GM21390 (cell line): ENCODE data around the gene BRI3.

Source experiments
- ATAC-seq: cut with Tn5 transposase; IDR thresholded peaks from one replicate; pipeline ENCODE4 v1.9.1; 2021; ENCODE audit not compliant: unreplicated experiment

The BRI3 gene

GRCh38 chr7:98286701-98287485, 5.4 kb downstream of the BRI3 start:
- no peak for ATAC-seq

DNA sequence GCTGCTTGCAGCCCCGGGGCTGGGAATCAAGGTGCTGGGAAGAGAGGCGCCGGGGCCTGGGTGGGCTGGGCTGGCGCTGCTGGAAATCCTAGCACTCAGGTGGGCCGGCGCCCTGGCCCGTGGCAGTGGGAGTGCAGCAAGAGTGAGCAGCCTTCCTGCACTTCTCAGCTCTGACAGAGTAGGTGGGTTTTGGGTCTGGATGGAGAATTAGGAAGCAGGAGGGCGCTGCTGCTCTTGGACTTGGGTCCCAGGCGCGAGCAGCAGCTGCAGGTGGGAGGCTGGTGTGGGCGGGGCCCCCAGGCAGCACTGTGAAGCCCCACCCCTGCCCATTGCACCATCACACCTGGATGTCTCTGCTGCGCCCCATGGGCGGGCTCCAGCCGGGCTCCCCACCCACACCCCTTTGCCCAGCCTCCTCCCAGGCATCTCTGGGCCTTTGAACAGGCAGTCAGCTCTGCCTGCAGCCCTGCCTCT, 6.0 kb downstream of the BRI3 start:
- ATAC-seq = no peak

DNA sequence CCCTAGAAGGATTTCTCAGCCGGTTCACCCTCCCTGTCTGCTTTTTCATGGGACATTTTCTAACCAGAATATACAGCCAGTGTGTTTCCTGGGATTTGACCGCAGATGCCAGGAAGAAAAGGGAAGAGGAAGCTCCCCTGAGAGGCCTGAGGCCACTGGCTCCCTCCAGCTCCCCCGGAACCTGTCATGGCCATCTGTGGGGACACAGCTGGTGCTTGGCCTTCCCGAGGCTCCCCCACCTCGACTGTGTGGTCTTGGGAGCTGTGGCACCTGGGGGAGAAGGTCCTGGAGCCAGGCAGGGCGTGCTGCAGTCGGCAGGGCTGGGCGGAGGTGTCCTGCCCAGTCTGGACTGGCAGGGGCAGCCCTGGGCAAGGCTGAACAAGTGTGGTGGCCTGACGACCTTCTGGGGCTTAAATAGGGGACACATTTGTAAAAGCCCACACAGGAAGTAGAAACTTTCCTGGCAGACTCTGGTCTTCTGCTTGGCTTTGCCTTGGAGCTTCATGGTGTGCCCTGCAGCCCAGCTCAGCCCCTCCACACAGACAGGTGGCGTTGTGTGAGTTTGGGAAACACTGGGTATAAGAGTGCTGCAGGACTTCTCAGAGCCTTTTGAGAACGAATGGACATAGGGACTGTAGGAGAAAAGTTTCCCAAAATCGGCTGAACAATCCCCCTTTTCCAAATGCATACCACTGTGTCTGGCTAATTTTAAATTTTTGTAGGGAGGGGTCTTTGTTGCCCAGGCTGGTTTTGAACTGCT, 6.8 kb downstream of the BRI3 start:
- no peak for ATAC-seq

DNA sequence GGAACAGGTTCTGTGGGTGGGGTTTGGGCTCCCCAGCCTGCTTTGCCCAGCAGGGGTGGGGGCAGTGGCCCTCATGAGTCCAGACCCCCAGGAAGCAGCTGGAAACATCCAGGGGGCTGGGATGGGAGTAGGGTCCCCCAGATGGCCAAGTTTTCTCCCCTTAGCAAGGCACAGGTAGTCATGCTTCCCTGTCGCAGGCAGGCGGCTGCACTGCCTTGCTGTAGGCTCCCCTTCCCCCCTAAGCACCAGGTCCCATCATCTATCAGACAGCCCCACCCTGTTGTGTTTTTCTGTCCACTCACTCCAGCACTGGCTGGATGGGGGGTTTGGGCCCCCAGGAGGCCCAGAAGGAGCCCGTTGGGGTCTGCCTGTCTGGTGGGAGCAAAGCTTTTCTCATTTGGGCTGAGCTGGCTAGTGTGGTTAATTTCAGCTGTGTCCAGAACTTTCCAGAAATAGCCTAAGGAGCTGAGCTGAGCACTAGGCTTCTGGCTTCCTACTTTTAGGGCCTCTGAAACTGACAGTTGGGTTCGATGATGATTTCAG, 7.9 kb downstream of the BRI3 start:
- ATAC-seq = no peak

- no peak for ATAC-seq
These were observed 10.2 kb downstream of the BRI3 start for GRCh38 chr7:98291717-98292116.

- no peak for ATAC-seq
These were observed 11.8 kb downstream of the BRI3 start for GRCh38 chr7:98293265-98293664.

DNA sequence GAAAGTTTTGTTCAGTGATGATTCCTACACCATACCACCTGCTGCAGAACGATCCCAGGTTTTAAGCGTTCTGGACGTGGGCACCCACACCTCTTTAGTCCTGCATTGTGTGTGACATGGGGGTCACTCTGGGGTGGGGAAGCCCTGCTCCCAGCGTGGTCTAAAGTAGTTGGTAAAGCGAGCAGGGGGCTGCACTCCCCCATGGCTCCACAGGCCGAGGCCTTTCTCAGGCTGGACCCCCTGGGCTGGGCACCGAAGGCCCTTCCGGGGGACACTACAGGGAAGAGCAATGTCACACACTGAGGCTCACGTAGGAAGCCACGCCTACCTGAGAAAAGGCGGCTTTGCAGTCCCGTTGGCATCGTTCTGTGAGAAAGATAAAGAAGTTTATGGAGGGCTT, 12.3 kb downstream of the BRI3 start:
- no peak for ATAC-seq

GRCh38 chr7:98294326-98294725, 12.8 kb downstream of the BRI3 start:
- ATAC-seq = no peak

- no peak for ATAC-seq
These were observed 13.4 kb downstream of the BRI3 start for GRCh38 chr7:98294798-98295382.

GRCh38 chr7:98295467-98296192, 14.1 kb downstream of the BRI3 start:
- no peak for ATAC-seq

DNA sequence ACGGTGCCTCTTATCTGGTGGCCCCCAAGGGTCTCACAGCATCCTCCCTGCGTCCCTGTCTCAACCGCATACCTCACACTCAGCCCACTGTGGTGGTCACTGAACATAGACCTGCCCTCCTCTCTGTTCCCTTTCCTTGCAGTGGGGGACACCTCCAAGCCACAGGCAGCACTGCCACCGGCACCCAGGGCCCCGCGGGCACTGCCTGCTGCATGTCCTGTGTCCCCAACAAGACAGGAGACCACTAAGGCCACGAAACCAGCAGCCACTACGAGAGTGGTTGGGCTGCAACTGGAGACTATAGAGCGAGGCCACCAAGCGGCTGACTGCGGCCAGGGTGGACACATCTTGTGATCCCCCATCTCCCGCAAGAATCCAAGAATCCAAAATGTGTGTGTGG, 15.3 kb downstream of the BRI3 start:
- no peak for ATAC-seq

DNA sequence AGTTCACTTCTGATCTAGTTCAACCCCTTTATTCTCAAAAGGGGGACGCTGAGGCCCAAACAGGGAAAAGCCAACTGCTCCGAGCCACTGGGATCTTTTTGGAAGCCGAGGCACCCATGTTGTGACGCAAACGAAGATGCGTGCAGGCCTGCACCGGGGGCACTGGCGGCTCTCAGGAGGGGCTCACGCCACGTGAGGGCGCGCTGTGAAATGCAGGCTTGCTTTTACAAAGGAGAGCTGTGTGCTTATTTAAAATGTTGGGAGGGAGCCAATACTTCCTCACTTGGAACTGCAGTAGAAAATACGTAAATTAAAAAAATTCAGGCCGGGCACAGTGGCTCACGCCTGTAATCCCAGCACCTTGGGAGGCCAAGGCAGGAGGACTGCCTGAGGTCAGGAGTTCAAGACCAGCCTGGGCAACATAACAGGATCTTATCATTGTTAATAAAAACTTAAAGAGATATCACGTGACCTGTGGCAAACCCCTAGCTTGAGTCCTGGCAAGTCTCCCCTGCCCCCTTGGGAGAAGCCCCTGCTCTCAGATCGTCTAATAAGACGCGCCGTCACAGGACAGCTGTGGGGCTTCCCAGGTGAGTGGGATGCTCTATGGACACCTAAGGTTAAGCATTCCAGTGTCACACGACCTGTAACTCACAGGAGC, 16.3 kb downstream of the BRI3 start:
- ATAC-seq = no peak

DNA sequence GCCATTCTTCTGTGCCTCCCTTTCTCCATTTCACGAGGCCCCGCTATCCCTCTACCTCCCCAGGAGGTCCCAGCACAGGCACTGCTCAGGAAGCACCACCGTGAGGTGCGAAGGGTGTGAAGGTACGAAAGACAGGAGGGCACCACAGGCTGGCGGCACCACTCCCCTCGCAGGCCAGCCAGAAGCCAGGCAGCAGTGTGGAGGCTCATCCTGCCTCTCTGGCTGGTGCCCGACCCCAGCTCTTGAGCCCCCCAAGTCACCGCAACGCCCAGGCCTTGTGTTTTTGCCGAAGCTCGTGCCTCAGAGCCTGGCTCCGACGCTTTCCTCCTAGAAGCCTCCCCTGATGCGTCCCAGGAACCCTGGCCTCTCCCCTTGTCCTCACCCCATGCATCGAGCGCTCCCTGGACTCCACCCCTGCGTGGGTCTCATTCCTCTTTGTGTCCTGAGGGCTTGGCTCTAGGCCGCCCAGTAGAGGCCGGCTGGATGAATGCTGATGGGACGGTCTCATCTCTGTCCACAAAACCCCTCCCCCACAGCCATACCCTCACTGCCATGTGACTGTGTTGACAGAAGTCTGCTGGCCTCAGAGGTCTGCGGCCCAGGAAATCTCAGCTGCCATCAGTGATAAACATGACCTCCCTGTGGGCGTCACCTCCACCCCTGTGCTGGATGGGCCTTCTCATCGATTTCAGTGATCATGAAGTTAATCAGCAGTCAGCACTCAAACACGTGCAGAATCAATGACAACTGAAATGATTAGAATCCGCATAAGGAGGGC, 19.3 kb downstream of the BRI3 start:
- ATAC-seq = no peak

DNA sequence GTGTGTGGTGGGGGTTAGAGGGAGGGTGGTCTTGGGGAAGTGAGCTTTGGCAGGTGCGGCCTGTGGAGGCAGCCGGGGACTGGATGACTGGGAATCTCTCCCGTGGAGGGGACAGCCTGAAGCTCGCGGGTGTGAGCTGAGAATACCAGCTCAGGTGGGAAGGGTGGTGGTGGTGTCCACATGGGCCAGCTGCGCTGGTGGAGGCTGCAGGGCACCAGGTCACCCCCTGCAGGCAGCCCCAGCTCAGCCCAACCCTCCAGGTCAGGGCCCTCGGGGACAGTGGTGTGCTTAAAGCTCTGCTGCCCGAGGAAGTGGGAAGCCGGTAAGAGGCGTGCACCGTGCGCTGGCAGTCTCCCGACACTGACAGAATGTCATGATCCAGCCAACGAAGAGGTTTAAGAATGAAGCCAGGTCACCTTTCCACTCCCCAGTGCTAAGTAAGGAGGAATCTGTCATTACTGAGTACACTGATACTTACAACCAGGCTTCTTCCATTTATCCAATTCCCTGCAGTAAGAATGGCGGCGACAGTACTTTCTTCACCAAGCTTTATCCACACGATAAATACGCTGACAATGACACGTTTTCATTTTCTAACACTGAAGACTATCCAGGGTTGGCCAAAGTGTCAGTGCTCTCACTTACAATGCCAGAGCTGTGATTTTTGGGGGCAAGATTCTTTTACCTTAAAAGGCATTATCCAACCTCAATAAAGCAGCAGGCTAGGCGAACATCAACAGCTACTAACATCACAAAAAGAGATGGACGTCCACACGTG, 20.4 kb downstream of the BRI3 start:
- no peak for ATAC-seq

DNA sequence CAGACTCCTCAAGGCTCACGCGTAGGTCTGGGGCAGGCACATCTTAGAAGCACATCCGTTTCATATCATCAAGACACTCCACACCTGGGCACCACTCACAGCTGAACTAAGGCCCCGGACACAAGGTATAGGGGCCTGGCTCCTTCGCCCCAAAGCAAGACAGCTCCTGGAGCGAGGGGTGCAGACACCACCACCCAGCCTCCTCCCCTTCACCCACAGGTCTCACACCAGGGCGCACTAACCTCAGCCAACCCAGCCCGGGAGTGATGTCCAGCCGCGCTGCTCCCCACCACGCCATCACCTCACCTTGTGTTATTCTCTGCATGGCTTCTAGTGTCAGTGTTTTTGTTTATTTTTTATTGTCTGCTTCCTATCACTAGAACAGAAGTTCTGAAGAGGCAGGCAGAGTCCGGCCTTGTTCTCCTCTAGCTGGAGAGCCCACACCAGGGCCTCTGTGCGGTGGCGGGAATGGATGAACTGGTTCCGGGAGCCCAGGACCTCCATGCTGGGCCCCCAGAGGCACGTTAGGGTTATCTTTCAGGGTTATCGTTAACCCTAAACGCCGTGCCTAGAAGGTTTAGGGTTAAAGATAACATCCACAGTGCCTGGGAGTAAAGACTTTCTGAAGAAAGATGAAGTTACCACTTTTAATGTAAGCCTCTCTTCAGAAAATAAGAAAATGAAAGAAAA, 21.8 kb downstream of the BRI3 start:
- no peak for ATAC-seq

DNA sequence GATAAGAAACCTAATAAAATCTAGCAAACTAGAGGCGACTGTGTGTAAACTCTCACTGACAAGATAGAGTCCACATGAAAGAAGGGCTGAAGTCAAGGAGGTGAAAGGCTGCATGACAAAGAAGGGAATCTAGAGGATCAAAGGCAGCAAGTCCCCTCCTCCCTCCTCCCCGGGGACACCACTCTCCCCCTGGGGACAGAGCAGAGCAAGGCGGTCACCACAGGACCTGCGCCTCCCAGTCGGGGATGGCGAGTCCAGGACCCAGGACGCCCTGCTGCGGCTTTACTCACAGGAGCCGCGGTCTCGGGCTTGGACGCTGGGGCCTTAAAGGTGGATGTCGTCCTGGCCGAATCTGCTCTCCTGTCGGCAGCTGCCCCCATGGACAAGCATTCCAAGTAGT, 22.4 kb downstream of the BRI3 start:
- ATAC-seq = no peak

- no peak for ATAC-seq
These were observed 24.6 kb downstream of the BRI3 start for GRCh38 chr7:98305951-98306535.

GRCh38 chr7:98307971-98308466, 26.5 kb downstream of the BRI3 start:
- ATAC-seq = no peak
